HL-60/S4 treated with phorbol 12-myristate 13-acetate at 8.2 ng/mL for 4 days and 3 days (cell line): ENCODE data around the gene IGF1.

Experiments used
- in situ Hi-C: fragments of 300-500 bp; cut with MboI; formaldehyde crosslinking; loops from 2 replicates; pipeline ENCODE4 v1.15.0; 2022; ENCODE audit warnings: low sequenced_read_pairs

Gene IGF1

DNA sequence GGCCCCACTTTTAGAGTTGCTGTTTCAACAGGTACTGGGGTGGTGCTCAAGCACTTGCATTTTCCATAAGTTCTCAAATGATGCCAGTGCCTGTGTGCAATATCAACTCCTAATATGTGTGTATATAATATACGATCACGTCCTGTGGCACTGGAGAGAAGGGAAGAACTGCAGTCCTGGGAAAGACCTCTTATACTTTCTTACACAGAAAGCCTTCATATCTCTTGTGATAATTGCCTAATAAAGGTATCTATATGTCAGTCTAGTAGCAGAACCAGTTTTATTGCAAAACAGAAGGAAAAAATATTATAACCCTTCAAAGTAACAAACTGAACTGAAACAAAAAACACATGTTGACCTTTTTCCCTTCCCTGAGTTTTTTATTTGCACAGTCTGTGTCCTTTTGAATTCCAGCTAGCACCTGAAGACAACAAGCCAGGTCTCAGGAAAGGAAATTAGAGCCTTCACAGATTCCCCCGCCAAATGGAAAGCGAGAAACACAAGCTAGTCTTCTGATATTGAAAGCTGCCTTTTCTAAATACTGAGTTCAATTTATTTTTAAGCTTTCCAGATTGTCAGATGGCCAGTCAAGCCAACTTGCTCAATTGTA is 44.4 kb downstream of the IGF1 start:
- in situ Hi-C loops, result no loop called here

DNA sequence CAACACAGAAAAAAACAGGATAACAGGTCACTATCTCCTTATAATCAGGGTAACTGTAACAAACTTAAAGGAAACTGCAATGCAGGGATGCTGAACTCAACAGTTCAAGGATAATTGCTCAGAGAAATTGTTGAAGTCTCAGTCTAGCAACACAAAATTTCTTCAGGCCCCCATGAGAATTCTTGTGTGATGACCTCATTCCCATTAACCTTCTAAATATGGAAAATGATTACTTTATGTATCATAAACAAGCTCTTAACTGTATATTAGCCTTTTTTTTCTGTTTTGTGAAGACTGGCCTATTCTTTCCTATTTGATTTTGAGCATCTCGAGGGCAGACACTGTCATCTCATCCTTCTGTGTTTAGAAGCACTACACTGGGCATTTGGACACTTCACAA is 47.1 kb downstream of the IGF1 start:
- in situ Hi-C loops, result no loop called here

DNA sequence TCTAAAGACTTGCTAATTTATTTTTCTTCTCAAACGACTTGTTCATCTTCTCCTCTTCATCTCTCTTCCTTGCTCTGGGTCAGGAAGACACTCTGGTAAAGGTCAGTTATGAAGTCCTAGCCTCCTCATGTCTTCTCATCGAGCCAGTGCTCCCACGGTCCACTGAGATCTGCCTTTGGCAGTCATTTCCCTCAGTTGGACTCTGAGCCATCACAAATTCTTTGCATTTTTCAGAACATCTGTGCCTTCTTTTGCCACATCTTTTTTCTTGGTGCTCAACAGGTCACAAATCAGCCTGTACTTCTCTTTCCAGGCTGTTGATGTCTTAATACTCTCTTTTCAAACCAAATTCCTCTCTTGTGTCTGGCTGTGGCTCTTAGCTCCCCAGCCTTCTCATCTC is 49.7 kb downstream of the IGF1 start:
- in situ Hi-C loops, result no loop called here

DNA sequence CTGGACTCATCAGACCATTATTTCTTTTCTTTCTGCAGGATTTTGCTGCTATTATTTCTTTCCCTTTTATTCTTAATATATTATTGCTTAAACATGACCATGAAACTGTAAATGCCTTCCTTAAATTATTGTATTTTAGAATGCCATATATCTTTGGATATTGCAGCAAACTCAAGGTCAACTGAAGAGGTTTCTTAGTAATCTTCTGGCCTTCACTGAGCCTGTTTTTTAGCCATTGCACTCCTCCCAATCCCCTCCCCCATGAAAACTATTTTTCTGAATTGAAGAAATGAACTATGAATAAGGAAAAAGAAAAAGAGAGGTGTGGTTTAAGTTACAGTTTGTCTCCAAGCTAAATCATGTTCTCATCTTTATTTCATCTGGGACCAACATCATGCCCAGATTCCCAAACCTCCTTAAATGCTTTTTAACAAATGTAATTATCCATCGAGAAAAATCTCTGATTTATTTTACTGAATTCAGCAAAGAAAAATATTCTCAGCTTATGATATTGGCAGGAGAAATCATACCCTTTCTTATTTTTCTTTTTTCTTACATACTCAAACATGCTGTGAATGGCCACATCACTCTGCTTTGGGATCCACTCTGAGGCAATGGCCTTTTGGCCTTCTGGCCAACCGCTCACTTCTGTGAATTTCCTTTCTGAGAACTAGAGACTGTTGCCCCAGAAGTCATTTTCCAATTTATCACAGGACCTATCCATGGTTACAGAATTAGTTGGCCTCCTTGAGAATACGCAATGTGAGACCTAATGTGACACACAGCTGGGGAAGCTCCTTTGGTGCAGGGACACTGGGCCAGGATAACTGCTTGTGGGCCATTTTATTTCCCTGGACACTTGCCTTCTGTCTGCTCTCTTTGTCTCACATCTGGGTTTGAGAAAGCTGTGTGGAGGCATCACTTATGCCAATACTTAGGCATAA is 50.9 kb downstream of the IGF1 start:
- in situ Hi-C loops, result no loop called here

DNA sequence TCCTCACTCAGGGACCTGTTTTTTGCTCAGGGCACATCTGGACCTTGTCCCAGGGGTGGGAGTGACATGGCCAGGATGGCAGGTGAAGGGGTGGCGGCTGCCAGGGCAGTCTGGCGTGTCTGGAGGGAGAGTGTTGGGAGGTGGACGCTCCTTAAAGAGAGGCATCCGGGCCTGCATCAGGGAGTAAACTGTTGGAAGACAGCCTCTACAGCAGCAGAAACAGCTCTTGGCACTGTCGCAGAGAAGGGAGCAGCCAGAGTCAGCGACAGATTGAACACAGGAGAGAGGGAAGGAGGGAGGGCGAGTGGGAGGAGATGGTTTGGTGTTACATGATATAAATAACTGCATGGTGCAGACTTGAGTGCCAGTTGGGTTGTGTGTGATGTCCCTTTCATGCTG is 52.8 kb downstream of the IGF1 start:
- in situ Hi-C loops, result no loop called here

DNA sequence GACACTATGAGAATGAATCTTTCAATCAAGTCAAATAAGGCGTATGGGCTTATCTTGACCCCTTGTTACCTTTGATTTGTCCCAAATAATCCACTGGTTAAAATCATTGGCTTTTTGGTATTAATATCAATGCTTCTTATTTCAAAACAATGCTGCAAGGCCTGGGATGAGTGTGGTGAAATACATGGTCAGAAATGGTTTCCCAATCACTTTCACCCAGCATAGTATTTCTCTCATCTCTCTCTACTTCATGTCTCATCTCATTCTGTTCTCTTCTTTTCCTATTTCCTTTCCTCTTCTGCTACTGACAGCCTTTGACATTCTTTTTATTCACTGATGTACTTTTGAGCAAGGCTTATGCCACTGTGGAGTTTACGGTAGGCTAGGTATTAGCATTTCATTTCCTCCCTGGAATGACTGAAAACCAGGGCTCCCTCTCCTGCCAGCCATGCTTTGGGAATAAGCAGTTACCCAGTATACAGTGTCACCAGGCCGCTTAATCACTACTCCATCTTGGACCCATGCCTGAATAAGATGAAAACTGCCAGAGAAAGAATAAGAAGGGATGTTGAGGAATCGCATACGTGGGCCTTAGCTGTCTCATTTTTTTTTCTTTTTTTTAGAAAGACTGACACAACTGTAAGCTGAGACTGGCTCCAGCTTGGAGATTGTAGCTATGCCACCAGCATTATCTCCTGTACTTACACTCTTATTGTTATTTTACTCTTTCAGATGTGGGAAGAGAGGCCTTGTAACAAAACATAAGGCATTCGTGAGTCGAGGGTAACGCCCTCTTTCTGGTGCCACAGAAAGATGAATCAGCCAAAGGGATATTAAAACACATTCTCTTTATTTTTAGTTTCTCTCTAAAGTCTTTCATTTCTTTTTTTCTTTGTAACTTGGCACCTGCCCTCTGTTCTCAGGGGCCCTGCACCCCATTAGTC is 53.5 kb downstream of the IGF1 start:
- in situ Hi-C loops, result no loop called here

DNA sequence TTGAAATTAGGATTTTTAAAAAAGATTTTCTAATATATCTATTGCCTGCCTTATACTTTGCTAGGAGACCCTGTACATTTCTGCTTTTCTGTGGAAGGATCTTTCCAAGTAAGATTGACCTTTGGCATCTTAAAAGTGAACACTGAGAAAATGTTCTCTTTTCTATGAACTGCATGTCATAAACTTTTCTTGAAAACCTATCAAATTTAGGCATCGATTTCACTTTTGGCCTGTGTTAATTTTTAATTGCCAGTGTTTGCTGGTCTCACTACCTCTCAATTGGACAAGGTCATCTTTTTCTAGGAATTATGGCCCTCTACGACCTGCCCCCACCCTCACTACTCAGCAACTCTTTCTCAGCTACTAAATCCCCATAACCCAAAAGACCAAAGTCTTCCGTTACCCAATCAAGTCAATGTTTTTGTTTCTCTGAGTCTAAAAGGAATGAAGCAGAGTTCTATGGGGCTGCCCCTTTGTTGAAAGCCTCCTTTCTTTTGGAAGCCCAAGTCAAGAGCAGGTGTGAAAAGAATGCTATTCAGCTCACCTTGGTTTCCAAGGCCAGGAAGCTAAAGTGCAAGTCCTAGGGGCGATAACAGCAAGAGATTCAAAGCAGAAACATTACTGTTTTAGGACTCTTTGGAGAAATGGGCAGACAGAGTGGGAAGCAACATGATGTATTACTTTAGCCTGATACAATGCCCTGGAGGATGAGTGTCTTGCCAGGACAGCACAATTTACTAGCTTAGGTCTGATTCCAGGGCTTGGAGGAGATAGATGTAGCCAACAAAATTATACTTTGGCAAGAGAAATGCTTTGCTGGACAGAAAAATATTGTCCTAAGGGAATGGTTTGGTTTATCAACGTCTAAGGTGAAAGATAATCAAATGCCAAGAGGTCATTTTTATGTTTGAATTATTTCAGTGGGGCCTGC is 55.0 kb downstream of the IGF1 start:
- in situ Hi-C loops, result no loop called here

DNA sequence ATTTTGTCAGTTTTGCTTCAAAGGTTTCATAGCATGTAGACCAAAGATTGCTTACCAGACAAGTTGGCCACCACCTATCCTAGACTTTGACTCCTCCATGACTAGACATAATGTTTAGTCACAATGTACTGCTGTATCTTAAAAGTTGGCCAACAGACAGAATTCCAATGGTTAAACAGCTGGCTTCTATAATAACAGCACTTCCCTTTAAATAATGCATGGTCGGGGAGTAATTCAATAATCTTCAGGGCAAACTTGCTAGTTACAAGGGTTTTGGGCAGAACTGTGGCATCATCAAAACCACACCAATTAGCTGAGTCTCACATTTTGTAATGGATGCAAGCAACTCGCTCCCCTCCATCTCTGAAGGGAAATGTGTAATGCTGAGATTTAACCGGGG is 56.9 kb downstream of the IGF1 start:
- in situ Hi-C loops, result no loop called here

DNA sequence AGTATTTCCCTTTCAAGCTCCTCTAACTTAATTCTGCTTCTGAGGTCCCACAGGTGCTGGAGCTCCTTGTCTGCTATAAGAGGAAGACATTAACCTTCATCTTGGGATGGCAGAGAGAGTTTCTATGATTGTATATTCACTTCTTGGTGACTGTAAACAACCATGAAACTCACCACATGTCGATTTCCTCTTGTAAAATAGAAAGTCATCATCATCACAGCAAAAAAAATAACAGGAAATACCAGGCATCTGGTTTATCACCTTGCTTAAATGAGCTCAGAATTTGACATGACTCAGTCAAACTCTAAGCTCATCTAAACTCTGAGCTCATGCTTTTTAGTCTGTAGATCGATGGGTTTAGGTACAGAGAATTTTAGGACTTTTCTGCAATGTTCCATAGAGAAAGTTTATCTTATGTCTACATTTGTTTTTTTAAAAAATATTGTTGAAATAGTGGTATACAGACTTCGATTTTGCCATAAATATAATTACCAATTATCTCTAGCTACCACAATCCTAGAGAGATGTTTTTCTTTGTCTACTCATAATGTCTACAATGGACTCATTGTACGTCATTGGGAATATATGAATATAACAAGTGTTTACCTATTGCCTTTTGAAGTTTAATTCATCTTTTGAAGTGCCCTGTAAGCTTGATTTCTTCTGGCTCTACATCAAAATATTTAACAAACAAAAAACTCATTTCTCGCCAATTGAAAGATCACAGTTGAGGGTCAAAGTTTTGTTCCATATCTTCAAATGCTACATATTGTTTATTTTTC is 58.4 kb downstream of the IGF1 start:
- in situ Hi-C loops, result no loop called here

DNA sequence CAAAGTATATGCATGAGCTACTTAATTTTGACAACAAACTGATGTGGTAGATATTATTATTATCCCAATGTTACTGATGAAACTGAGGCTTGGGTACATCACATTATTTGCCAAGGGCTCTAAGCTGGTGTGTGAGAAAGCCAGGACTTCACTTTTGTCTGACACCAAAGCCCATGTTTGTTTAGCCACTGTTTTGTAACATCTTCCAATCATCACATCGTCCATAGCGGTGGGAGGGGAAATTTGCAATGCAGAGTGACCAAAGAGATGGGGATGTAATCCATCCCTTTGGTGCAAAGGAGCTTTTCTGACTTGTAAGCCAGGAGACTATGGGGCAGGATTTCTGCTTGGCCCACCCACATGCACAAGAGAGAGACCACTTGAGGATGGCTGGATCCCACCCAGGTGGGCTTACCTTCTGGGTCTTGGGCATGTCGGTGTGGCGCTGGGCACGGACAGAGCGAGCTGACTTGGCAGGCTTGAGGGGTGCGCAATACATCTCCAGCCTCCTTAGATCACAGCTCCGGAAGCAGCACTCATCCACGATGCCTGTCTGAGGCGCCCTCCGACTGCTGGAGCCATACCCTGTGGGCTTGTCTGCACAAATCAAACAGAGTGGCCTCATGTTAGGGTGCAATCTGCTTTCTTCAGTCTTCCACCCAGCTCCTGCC is 61.1 kb downstream of the IGF1 start:
- in situ Hi-C loops, result no loop called here

DNA sequence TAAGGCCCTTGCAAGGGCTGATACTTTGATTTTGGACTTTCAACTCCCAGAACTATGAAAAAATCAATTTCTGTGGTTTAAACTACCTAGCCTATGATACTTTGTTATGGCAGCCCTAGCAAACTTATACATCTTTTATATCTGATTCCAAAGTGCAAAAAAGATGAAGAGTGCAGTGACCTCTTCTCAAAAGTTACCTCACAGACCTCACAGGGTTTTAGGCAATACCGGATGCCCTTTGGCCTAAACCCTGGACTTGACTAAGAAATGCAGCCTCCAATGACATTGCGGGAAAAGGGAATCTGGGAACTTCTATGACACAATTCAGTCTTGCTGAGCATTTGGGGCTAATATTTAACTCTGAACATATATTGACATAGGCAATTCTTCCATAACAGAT is 63.3 kb downstream of the IGF1 start:
- in situ Hi-C loops, result no loop called here

DNA sequence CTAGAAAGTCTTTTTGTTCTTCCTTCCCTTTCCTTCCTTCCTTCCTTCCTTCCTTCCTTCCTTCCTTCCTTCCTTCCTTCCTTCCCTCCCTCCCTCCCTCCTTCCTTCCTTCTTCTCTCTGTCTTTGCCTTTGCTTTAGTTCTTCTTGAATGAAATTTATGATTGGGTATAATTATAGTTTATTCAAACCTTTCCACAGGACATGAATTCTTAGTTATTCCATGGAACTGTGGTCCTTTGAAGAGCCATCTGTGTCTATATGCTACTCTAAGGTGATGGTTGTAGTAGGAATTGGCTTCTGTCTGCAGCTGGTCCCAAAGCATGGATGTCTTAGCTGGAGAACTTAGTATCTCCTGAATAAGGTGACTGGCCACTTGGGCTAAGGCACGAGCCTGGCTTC is 64.8 kb downstream of the IGF1 start:
- in situ Hi-C loops, result no loop called here

DNA sequence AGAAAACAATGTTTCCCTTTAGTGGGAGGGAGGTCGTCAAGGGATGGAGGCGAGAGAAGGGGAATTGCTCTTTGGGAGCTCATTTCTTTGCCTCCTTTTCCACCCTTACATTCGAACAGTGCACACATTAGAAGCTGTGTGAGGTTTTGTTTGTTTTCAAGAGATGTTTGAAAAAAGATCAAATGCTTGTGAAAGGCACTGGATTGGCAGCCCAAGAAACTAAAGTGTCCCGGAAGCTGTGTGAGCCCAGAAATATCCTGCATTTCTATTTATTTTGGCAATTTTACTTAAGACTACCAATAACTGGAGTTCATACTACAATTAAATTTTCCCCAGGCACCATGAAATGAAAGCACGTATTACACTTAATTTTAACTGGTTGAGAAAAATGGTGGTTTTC is 67.0 kb downstream of the IGF1 start:
- in situ Hi-C loops, result no loop called here

DNA sequence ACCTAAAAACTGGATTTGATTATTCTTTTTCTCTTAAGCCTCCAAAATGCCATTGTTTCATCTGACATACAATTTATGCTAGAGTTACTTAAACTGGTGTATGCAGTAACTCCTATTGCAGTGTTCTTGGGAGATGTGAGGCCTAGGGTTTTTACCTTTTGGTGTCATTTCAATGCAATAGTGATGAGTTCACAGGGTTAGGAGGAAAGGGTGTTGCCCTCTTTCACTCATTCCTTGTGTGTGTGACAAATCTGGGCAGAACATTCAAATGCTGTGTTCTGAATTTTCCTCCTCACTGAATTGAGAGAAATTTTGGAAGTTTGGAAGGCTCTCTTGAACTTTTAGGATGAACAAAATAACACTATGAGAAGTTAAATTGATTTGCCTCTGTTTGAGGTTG is 69.9 kb downstream of the IGF1 start:
- in situ Hi-C loops, result no loop called here

DNA sequence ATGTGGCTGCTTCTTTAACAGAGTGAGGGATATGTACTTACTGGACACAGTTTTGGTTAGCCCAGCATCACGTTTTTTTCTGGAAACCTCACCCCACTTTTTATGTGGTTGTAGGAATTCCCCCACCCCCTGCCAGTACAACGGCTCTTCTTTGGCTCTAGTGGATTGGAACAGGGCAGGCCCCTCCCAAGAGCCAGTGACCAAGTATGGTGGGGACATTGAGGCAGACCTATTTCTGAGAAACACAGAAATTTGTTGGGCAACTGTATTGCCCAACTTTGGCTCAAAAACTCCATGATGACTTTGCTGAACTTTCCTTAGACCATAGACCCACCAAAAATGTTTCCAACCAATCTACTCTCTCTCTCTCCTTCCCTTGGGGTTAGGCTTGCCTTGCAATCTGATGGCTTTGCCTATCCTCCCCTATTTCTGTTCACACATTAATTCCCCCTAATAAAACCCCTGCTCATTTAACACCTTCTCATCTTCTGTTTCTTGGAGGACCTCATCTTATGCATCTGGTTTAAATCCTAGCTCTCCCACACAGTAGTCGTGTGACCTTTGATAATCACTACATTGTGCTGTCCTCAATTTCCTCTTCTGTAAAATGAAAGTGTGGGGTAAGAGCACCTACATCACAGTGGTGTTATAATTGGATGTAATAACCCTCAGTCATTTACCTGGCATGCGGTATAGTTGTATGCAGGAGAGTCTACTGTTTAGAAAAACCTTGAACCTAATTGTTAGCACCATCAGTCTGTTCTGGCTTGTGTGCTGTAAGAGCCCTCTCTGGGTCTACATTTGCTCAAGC is 71.7 kb downstream of the IGF1 start:
- in situ Hi-C loops, result no loop called here

DNA sequence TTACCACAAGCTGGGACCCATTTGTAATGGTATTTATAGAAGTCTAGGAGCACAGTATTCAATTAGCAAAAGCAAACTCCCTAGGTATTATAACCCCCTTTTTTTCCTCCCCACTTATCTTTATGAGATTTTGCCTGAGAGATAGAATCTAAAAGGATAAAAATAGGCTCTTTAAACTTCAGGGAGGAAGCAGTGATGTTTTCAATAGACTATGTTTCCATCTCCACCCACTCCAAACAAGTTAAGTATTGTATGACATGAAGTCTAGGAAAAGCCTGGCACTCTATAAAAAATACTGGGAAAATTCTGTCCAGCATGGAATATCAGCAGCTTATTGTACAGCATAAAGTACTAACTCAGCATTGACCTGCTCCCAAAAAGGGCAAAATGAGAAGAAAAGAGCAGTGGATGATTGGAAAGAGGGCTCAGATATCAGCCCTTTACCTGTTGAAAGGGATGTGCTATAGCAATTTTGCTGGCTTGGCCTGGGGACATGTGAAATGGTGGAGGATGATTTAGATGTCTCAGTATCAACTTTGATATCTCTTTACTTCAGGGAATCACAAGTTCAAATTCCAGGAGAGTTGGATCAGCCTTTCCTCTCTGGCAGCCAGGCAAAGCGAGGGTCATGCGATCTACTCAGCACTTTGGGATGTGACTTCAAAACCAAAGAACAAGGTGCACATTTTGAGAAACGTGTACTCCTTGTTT is 72.4 kb downstream of the IGF1 start:
- in situ Hi-C loops, result no loop called here

DNA sequence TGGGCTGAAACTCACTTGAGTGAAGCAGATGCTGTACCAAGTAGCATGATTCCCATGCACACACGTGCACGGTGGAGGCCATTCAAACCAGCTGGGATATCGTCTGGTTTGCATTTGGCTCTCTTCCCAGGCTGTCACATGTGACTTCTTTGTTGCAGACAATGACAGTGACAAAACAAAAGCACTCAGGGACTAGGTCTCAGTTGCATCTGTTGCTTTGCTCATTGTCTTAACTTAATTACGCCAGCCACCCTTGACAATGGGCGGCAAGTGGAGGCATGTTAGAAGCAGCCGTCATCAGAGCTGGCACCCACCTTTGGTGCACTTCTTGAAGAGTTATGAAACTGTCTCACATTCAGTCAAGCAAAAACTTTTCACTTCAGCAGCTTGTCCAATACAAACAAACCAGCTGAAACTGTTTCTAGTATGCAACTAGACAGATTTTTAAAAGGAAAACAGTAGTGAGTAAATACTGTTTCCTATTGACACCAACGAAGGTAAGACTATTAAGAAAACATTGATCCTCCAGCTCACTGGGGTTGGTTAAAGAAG is 74.3 kb downstream of the IGF1 start:
- in situ Hi-C loops, result no loop called here
